NCI-H1105 treated with DMSO at 0.1 percent for 48 hours (cell line): ENCODE results near the gene DCC.
"Not testable (repeated sequence)": the region's sequence is repeated elsewhere in the genome, so short reads cannot be mapped to it uniquely, and the experiment has no call there.

Source experiments
- DNase-seq: peaks from one replicate; lab custom pipeline; 2025; lab: John Stamatoyannopoulos, UW

DCC gene

GRCh38 chr18:52352920-52353319, 12.9 kb downstream of the DCC start:
- DNase-seq, result no peak

GRCh38 chr18:52353589-52353988, 13.6 kb downstream of the DCC start:
- DNase-seq, result no peak

- no peak for DNase-seq
Observed at GRCh38 chr18:52363861-52364260, 23.9 kb downstream of the DCC start.

GRCh38 chr18:52366851-52367250, 26.9 kb downstream of the DCC start:
- DNase-seq, result not testable (repeated sequence)

GRCh38 chr18:52367953-52368742, 28.2 kb downstream of the DCC start:
- DNase-seq, result no peak

- no peak for DNase-seq
Observed at GRCh38 chr18:52370841-52371240, 30.8 kb downstream of the DCC start.

- DNase-seq, result no peak
Observed at GRCh38 chr18:52376104-52376503, 36.1 kb downstream of the DCC start.

- DNase-seq, result peak; percentile 40
Observed at GRCh38 chr18:52377094-52377493, 37.1 kb downstream of the DCC start.

GRCh38 chr18:52386306-52386705, 46.3 kb downstream of the DCC start:
- DNase-seq, result no peak

GRCh38 chr18:52387175-52387574, 47.2 kb downstream of the DCC start:
- DNase-seq, result no peak

GRCh38 chr18:52391810-52392559, 52.0 kb downstream of the DCC start:
- peak; percentile 5 for DNase-seq

- no peak for DNase-seq
Observed at GRCh38 chr18:52394602-52395001, 54.6 kb downstream of the DCC start.

- DNase-seq, result no peak
Observed at GRCh38 chr18:52395146-52395852, 55.3 kb downstream of the DCC start.

- DNase-seq, result no peak
Observed at GRCh38 chr18:52401236-52401635, 61.2 kb downstream of the DCC start.

- DNase-seq, result no peak
Observed at GRCh38 chr18:52402814-52403213, 62.8 kb downstream of the DCC start.

- peak; percentile 19 for DNase-seq
Observed at GRCh38 chr18:52403291-52404021, 63.5 kb downstream of the DCC start.

- DNase-seq, result no peak
Observed at GRCh38 chr18:52408800-52409302, 68.9 kb downstream of the DCC start.

- DNase-seq, result no peak
Observed at GRCh38 chr18:52409727-52410126, 69.7 kb downstream of the DCC start.

- no peak for DNase-seq
Observed at GRCh38 chr18:52415131-52415530, 75.1 kb downstream of the DCC start.

GRCh38 chr18:52422985-52423601, 83.1 kb downstream of the DCC start:
- DNase-seq, result peak; percentile 8

GRCh38 chr18:52426041-52426440, 86.0 kb downstream of the DCC start:
- DNase-seq, result no peak
